H9 (cell line): Measurements from ENCODE around the gene MARCKS. TPM values are rescaled to one million over a fixed set of nuclear protein-coding genes. Genes with fewer than 3 reads are reported as not detected.

Experiments used
- DNase-seq: peaks from one replicate; pipeline ENCODE4 v3.0.0-alpha.2; 2017
- H2AFZ ChIP-seq: one replicate; pipeline ENCODE4 v1.6.1; 2013; ENCODE audit warnings: mild to moderate bottlenecking, low read length, control low read depth, moderate library complexity
- H2AK5ac ChIP-seq: 2 replicates; pipeline ENCODE4 v1.6.1; 2013; ENCODE audit warnings: low read length, control low read depth, mixed read lengths; ENCODE audit not compliant: insufficient read length
- H2BK120ac ChIP-seq: one replicate; pipeline ENCODE4 v1.6.1; 2013; ENCODE audit warnings: low read depth, mild to moderate bottlenecking, low read length, control low read depth, inconsistent platforms; ENCODE audit not compliant: poor library complexity, severe bottlenecking
- H2BK12ac ChIP-seq: 2 replicates; pipeline ENCODE4 v1.6.1; 2013; ENCODE audit warnings: low read length, control low read depth, mixed read lengths, low read depth; ENCODE audit not compliant: insufficient read length
- H2BK15ac ChIP-seq: 2 replicates; pipeline ENCODE4 v1.6.1; 2013; ENCODE audit warnings: low read depth, low read length, control low read depth
- H2BK20ac ChIP-seq: one replicate; pipeline ENCODE4 v1.6.1; 2013; ENCODE audit warnings: low read depth, mild to moderate bottlenecking, low read length, control low read depth, inconsistent platforms; ENCODE audit not compliant: poor library complexity, severe bottlenecking
- H2BK5ac ChIP-seq: 2 replicates; pipeline ENCODE4 v1.6.1; 2013; ENCODE audit warnings: low read length, control low read depth, mixed read lengths; ENCODE audit not compliant: insufficient read length
- H3K14ac ChIP-seq: 2 replicates; pipeline ENCODE4 v1.6.1; 2013; ENCODE audit warnings: low read length, control low read depth; ENCODE audit not compliant: insufficient read depth
- H3K18ac ChIP-seq: 2 replicates; pipeline ENCODE4 v1.6.1; 2013; ENCODE audit warnings: low read depth, mild to moderate bottlenecking, mixed read lengths, low read length, control low read depth; ENCODE audit not compliant: insufficient read length
- H3K23ac ChIP-seq: 2 replicates; pipeline ENCODE4 v1.6.1; 2013; ENCODE audit warnings: low read length, control low read depth, mixed read lengths, low read depth; ENCODE audit not compliant: insufficient read length
- H3K23me2 ChIP-seq: 2 replicates; pipeline ENCODE4 v1.6.1; 2013; ENCODE audit warnings: low read depth, mild to moderate bottlenecking, mixed read lengths, low read length, control low read depth; ENCODE audit not compliant: insufficient read length, poor library complexity, severe bottlenecking
- H3K27ac ChIP-seq: 2 replicates; pipeline ENCODE4 v1.5.1; 2013; ENCODE audit warnings: low read length, control low read depth, mixed read lengths, low read depth; ENCODE audit not compliant: insufficient read length
- H3K27me3 ChIP-seq: 2 replicates; pipeline ENCODE4 v1.6.1; 2013; ENCODE audit warnings: low read length, control low read depth, inconsistent platforms; ENCODE audit not compliant: insufficient read depth
- H3K4ac ChIP-seq: 2 replicates; pipeline ENCODE4 v1.6.1; 2013; ENCODE audit warnings: low read depth, mild to moderate bottlenecking, control low read depth, inconsistent platforms, low read length, moderate library complexity
- H3K4me1 ChIP-seq: 2 replicates; pipeline ENCODE4 v1.6.1; 2013; ENCODE audit warnings: low read length, control low read depth, inconsistent platforms; ENCODE audit not compliant: insufficient read depth
- H3K4me2 ChIP-seq: 2 replicates; pipeline ENCODE4 v1.6.1; 2013; ENCODE audit warnings: low read length, control low read depth, mixed read lengths; ENCODE audit not compliant: insufficient read length, insufficient read depth
- H3K56ac ChIP-seq: 2 replicates; pipeline ENCODE4 v1.6.1; 2013; ENCODE audit warnings: low read depth, mild to moderate bottlenecking, mixed read lengths, low read length, control low read depth; ENCODE audit not compliant: insufficient read length
- H3K79me1 ChIP-seq: 2 replicates; pipeline ENCODE4 v1.6.1; 2013; ENCODE audit warnings: low read depth, mild to moderate bottlenecking, moderate library complexity, low read length, control low read depth, inconsistent platforms; ENCODE audit not compliant: insufficient read depth, poor library complexity, severe bottlenecking
- H3K79me2 ChIP-seq: 2 replicates; pipeline ENCODE4 v1.6.1; 2013; ENCODE audit warnings: low read length, control low read depth, inconsistent platforms; ENCODE audit not compliant: insufficient read depth
- H3K9ac ChIP-seq: 2 replicates; pipeline ENCODE4 v1.6.1; 2013; ENCODE audit warnings: low read length, control low read depth, mixed read lengths; ENCODE audit not compliant: insufficient read length; ENCODE audit errors: extremely low read depth
- H3K9me3 ChIP-seq: one replicate; pipeline ENCODE4 v1.6.1; 2013; ENCODE audit warnings: low read depth, low read length, inconsistent platforms; ENCODE audit not compliant: control insufficient read depth
- H3T11ph ChIP-seq: one replicate; pipeline ENCODE4 v1.6.1; 2013; ENCODE audit warnings: mild to moderate bottlenecking, low read length, control low read depth, inconsistent platforms
- H4K20me1 ChIP-seq: one replicate; pipeline ENCODE4 v1.6.1; 2013; ENCODE audit not compliant: control insufficient read depth, insufficient read length, insufficient read depth
- H4K5ac ChIP-seq: 2 replicates; pipeline ENCODE4 v1.6.1; 2013; ENCODE audit warnings: low read depth, mild to moderate bottlenecking, mixed read lengths, low read length, control low read depth; ENCODE audit not compliant: insufficient read length
- H4K8ac ChIP-seq: replicated peaks from 2 replicates; pipeline ENCODE4 v1.6.1; 2013; ENCODE audit warnings: low read length, control low read depth, mixed read lengths, low read depth; ENCODE audit not compliant: insufficient read length
- H4K91ac ChIP-seq: 2 replicates; pipeline ENCODE4 v1.6.1; 2013; ENCODE audit warnings: low read depth, mild to moderate bottlenecking, moderate library complexity, mixed read lengths, low read length, control low read depth; ENCODE audit not compliant: insufficient read length
- H3K27ac Mint-ChIP-seq, 3 experiments: 2 replicates in 2 of 3; 3 replicates in 1 of 3; pipeline ENCODE4 v1.8.0; 2020 to 2021; ENCODE audit warnings: mixed read lengths in 3 of 3, mild to moderate bottlenecking in 1 of 3, moderate library complexity in 1 of 3
- H3K27me3 Mint-ChIP-seq: 2 replicates; pipeline ENCODE4 v1.8.0; 2021; ENCODE audit warnings: low read depth, mild to moderate bottlenecking, moderate library complexity, mixed read lengths
- H3K36me3 Mint-ChIP-seq, 3 experiments: 2 replicates in 2 of 3; 3 replicates in 1 of 3; pipeline ENCODE4 v1.8.0; 2020 to 2021; ENCODE audit warnings: low read depth in 3 of 3, mixed read lengths in 3 of 3; ENCODE audit not compliant: insufficient read depth in 1 of 3
- H3K4me1 Mint-ChIP-seq, 2 experiments: 2 replicates each; pipeline ENCODE4 v1.8.0; 2020; ENCODE audit warnings: mixed read lengths in 2 of 2
- H3K4me3 Mint-ChIP-seq, 2 experiments: 2 replicates in 1 of 2; 3 replicates in 1 of 2; pipeline ENCODE4 v1.8.0; 2020 to 2021; ENCODE audit warnings: mild to moderate bottlenecking in 2 of 2, mixed read lengths in 2 of 2, moderate library complexity in 1 of 2
- H3K9me3 Mint-ChIP-seq, 2 experiments: 2 replicates in 1 of 2; 3 replicates in 1 of 2; pipeline ENCODE4 v1.8.0; 2020; ENCODE audit warnings: mild to moderate bottlenecking in 2 of 2, mixed read lengths in 2 of 2, moderate library complexity in 1 of 2
- whole genome bisulfite sequencing: extraction: QIAGEN DNeasy Blood & Tissue Kit; methylation state at CpG from one replicate; pipeline ENCODE4 v1.1.7; 2013; ENCODE audit warnings: missing lambda C conversion rate, low lambda C conversion rate, mixed read lengths; ENCODE audit not compliant: insufficient read length; ENCODE audit errors: extremely low coverage; 5-methylcytosine and 5-hydroxymethylcytosine counted together
- total RNA-seq: library from RNA; stranded (reverse); gene quantifications from 2 replicates; pipeline ENCODE4 v1.2.1, GENCODE V29; 2021
- TF ChIP-seq, protein P1 (sequence below): fragments of 200-600 bp; sonication (generic); conservative IDR thresholded peaks from 3 replicates; pipeline ENCODE4 v1.8.0; 2021; ENCODE audit warnings: antibody characterized with exemption, mild to moderate bottlenecking

The MARCKS gene
- total RNA-seq, 1 experiment from 2014 or later, result 164 TPM

DNA sequence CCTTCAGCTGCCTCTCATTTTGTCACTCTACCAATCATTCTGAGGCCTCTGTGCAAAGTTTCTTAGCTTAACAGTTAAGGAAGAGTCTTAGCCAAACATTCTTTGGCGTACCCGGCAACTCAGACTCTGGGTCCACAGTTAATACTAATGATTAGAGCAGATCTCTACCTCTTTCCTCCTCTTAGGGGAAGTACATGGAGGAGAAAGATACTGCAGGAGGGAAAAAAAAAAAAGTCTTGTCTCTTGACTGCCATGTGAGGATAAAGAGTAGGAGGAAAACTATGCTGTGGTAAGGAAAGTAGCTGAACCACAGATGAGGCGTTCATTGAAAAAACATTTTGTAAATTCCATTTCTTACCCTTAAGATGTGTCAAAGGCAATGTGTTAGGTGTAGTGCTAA, 44.0 kb upstream of the MARCKS start:
- TF ChIP-seq, protein P1, sequence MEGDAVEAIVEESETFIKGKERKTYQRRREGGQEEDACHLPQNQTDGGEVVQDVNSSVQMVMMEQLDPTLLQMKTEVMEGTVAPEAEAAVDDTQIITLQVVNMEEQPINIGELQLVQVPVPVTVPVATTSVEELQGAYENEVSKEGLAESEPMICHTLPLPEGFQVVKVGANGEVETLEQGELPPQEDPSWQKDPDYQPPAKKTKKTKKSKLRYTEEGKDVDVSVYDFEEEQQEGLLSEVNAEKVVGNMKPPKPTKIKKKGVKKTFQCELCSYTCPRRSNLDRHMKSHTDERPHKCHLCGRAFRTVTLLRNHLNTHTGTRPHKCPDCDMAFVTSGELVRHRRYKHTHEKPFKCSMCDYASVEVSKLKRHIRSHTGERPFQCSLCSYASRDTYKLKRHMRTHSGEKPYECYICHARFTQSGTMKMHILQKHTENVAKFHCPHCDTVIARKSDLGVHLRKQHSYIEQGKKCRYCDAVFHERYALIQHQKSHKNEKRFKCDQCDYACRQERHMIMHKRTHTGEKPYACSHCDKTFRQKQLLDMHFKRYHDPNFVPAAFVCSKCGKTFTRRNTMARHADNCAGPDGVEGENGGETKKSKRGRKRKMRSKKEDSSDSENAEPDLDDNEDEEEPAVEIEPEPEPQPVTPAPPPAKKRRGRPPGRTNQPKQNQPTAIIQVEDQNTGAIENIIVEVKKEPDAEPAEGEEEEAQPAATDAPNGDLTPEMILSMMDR, result no peak

More for the DNA sequence above, 44.0 kb upstream of the MARCKS start:
- no peak overlapping the region for H3K4ac ChIP-seq
- no peaks in the 10 kb centered on the region for H3K23me2 ChIP-seq
- no peak overlapping the region for H2BK20ac ChIP-seq
- no peaks in the 10 kb centered on the region for H3K79me1 ChIP-seq
- H2BK120ac ChIP-seq, result no peak overlapping the region
- no peak overlapping the region for H3K14ac ChIP-seq
- H3K18ac ChIP-seq, result no peak overlapping the region
- DNase-seq, result no peak
- no peak overlapping the region for H3K56ac ChIP-seq
- Mint-ChIP-seq H3K27ac (no peak overlapping the region; a peak in 1 of 7 replicates), H3K9me3 (no peaks in the 10 kb centered on the region; a peak in 1 of 5 replicates), H3K4me3 (no peak overlapping the region), H3K27me3 (no peaks in the 10 kb centered on the region), H3K4me1 (peaks cover 7% of the 10 kb centered on the region in 2 experiments; a peak in 3 of 4 replicates), H3K36me3 (peaks cover 0 to 5% (median 0%) of the 10 kb centered on the region in 3 experiments; a peak in 1 of 7 replicates)
- no peak overlapping the region for H2AFZ ChIP-seq
- no peak overlapping the region for H3K4me2 ChIP-seq
- no peaks in the 10 kb centered on the region for H3K79me2 ChIP-seq
- no peak overlapping the region for H2BK12ac ChIP-seq
- no peak overlapping the region for H2BK5ac ChIP-seq
- no peaks in the 10 kb centered on the region for H3K27me3 ChIP-seq
- no peak overlapping the region for H4K91ac ChIP-seq
- H3K9ac ChIP-seq, result no peak overlapping the region
- H3T11ph ChIP-seq, result no peak overlapping the region
- H2BK15ac ChIP-seq, result no peak overlapping the region
- no peak overlapping the region for H4K8ac ChIP-seq
- no peak overlapping the region for H2AK5ac ChIP-seq
- no peaks in the 10 kb centered on the region for H3K9me3 ChIP-seq
- H3K23ac ChIP-seq, result no peak overlapping the region
- H3K4me1 ChIP-seq, result no peaks in the 10 kb centered on the region; the same call in 1 of the 2 replicates
- no CpG with 5 or more reads among the region's 3 CpGs for WGBS
- no peak overlapping the region for H3K27ac ChIP-seq
- no peaks in the 10 kb centered on the region for H4K20me1 ChIP-seq
- no peak overlapping the region for H4K5ac ChIP-seq
